Measurements from ENCODE around the gene ANKS1B.

ANKS1B gene

DNA sequence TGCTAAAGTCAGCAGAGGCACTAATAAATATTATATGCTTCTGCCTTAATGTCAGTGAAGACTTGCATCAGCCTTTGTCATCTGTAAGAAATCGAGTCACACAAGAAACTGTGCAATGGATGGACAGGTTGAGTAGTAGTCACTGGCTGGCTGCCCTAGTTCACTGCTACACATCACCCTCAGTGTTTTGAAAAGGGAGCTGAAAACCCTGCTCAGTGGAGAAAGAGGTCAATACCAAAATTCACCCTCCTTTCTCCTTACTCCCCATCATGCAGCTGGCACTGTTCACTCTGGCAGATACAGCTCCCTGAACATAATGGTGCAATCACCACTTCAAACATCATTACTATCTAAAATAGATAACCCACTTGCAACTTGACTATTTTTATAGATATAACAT is 6.6 kb downstream of the ANKS1B start:
- TF ChIP-seq GATA3 (IDR thresholded peaks at IDR 0.05; ENCODE audit: low read depth, low read length) (no peak), GATA2 (IDR thresholded peaks at IDR 0.05; ENCODE audit: low read depth, low read length) (no peak)

DNA sequence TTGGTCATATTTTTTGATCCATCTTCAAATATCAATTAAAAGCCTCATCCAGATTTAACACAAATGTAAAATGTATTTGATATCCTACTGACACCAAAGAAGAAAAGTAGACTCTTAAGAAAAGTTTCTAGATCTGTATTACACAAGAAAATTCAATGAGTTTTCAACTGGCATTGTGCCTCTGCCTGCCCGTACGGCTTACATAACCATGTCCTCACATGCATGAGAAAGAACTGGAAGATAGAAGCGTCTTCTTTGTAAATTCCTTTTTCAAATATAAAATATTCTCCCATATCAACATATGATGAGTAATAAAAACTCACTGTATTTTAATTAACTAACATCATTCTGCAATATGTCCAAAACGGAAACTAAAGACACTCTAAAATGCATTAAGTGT is 7.2 kb downstream of the ANKS1B start:
- TF ChIP-seq GATA2 (IDR thresholded peaks at IDR 0.05; ENCODE audit: low read depth, low read length) (no peak), GATA3 (IDR thresholded peaks at IDR 0.05; ENCODE audit: low read depth, low read length) (no peak)

DNA sequence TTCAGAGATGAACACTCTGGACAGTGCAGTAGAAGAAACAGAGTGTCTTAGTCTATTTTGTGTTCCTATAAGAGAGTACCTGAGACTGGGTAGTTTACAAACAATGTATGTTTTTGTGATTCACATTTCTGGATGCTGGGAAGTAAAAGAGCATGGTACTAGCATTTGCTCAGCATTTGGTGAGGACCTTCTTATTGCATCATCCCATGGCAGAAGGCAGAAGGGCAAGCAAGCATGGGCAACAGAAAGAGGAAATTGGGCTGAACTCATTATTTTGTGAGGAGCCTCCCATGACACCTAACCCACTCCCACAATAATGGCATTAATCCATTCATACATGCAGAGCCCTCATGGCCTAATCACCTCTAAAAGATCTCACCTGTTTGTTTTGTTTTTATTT is 8.0 kb downstream of the ANKS1B start:
- TF ChIP-seq GATA2 (IDR thresholded peaks at IDR 0.05; ENCODE audit: low read depth, low read length) = no peak
- no peak for TF ChIP-seq GATA3 (IDR thresholded peaks at IDR 0.05; ENCODE audit: low read depth, low read length)

GRCh38 chr12:99975321-99975720 is 9.4 kb downstream of the ANKS1B start:
- TF ChIP-seq GATA2 (IDR thresholded peaks at IDR 0.05; ENCODE audit: low read depth, low read length) (no peak), GATA3 (IDR thresholded peaks at IDR 0.05; ENCODE audit: low read depth, low read length) (no peak)

GRCh38 chr12:99974146-99974545 is 10.6 kb downstream of the ANKS1B start:
- TF ChIP-seq GATA2 (IDR thresholded peaks at IDR 0.05; ENCODE audit: low read depth, low read length) = no peak
- TF ChIP-seq GATA3 (IDR thresholded peaks at IDR 0.05; ENCODE audit: low read depth, low read length) = no peak

GRCh38 chr12:99966429-99966828 is 18.3 kb downstream of the ANKS1B start:
- TF ChIP-seq GATA2 (IDR thresholded peaks at IDR 0.05; ENCODE audit: low read depth, low read length) = no peak
- no peak for TF ChIP-seq GATA3 (IDR thresholded peaks at IDR 0.05; ENCODE audit: low read depth, low read length)

GRCh38 chr12:99960311-99960710 is 24.4 kb downstream of the ANKS1B start:
- TF ChIP-seq GATA2 (IDR thresholded peaks at IDR 0.05; ENCODE audit: low read depth, low read length) (no peak), GATA3 (IDR thresholded peaks at IDR 0.05; ENCODE audit: low read depth, low read length) (no peak)

- TF ChIP-seq GATA2 (IDR thresholded peaks at IDR 0.05; ENCODE audit: low read depth, low read length) (peak; percentile 27; the same call in 1 of the 2 replicates), GATA3 (IDR thresholded peaks at IDR 0.05; ENCODE audit: low read depth, low read length) (no peak)
Measured at GRCh38 chr12:99959549-99960170, 25.1 kb downstream of the ANKS1B start.

- TF ChIP-seq GATA3 (IDR thresholded peaks at IDR 0.05; ENCODE audit: low read depth, low read length) = no peak
- TF ChIP-seq GATA2 (IDR thresholded peaks at IDR 0.05; ENCODE audit: low read depth, low read length) = no peak
Measured at GRCh38 chr12:99957866-99958466, 26.8 kb downstream of the ANKS1B start.

DNA sequence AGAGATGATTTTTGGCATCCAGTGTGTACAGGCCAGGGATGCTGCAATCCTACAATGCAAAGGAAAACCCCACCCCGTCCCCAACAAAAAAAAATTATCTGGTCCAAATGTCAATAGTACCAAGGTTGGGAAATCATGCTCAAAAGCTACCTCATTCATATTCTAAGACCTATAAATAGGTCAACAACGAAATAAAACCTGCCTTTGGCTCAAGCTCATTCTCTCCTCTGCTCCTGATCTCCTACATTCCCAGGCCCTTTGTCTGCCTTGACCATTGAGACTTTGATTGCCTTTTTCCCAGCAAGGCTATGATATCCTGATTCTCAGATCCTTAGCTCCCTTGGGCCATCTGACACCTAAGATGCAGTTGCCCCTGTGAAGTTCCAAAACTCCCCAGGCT is 30.0 kb downstream of the ANKS1B start:
- no peak for TF ChIP-seq GATA2 (IDR thresholded peaks at IDR 0.05; ENCODE audit: low read depth, low read length)
- TF ChIP-seq GATA3 (IDR thresholded peaks at IDR 0.05; ENCODE audit: low read depth, low read length) = no peak

GRCh38 chr12:99948370-99948769 is 36.4 kb downstream of the ANKS1B start:
- TF ChIP-seq GATA2 (IDR thresholded peaks at IDR 0.05; ENCODE audit: low read depth, low read length) (no peak), GATA3 (IDR thresholded peaks at IDR 0.05; ENCODE audit: low read depth, low read length) (no peak)

- no peak for TF ChIP-seq GATA2 (IDR thresholded peaks at IDR 0.05; ENCODE audit: low read depth, low read length)
- TF ChIP-seq GATA3 (IDR thresholded peaks at IDR 0.05; ENCODE audit: low read depth, low read length) = no peak
Measured at GRCh38 chr12:99946131-99946530, 38.6 kb downstream of the ANKS1B start.

GRCh38 chr12:99935608-99936007 is 49.1 kb downstream of the ANKS1B start:
- TF ChIP-seq GATA3 (IDR thresholded peaks at IDR 0.05; ENCODE audit: low read depth, low read length) (no peak), GATA2 (IDR thresholded peaks at IDR 0.05; ENCODE audit: low read depth, low read length) (no peak)

DNA sequence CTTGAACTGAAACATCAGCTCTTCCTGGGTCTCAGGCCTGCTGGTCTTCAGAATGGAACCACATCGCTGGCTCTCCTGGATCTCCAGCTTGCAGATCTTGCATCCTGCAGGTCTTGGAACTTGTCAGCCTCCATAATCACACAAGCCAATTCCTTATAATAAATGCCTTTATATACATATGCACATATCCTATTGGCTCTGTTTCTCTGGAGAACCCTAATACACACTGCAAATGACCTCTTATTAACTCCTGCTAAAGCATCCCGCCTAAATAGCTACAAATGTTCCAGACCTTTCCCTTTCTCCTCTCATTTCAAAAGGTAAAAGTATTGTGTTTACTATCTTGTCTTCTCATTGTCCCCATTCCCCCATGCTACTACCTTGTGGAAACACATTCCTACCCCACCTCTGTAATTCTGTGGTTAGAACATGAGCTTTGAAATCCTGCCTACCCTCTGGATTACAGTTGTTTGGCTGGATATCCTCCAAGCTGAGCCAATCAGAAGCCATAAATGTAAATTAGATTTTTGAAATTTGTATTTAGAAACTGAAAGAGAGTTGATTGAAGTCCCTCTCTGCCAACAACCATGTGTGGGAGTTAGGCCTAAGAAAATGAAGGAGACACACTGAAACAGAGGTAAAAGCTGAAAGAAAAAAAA is 58.1 kb downstream of the ANKS1B start:
- TF ChIP-seq GATA3 (IDR thresholded peaks at IDR 0.05; ENCODE audit: low read depth, low read length) (no peak), GATA2 (IDR thresholded peaks at IDR 0.05; ENCODE audit: low read depth, low read length) (no peak)

- TF ChIP-seq GATA2 (IDR thresholded peaks at IDR 0.05; ENCODE audit: low read depth, low read length) = no peak
- TF ChIP-seq GATA3 (IDR thresholded peaks at IDR 0.05; ENCODE audit: low read depth, low read length) = no peak
Measured at GRCh38 chr12:99920353-99920960, 64.3 kb downstream of the ANKS1B start.

Data from SH-SY5Y (cell line).